NAMALWA (cell line): ENCODE measurements around the gene PROM2.
"Not testable (repeated sequence)": the region's sequence is repeated elsewhere in the genome, so short reads cannot be mapped to it uniquely, and the experiment has no call there.

ENCODE experiments used
- DNase-seq: peaks from one replicate; pipeline ENCODE4 v3.0.0-alpha.2; 2015; ENCODE audit warnings: low spot score

Gene PROM2

GRCh38 chr2:95274291-95275150 is at the start of gene PROM2:
TSS of gene PROM2 (plus strand) at chr2:95274449. CDS start at chr2:95274586, 137 bp downstream.
- DNase-seq: no peak

- no peak for DNase-seq
Measured at GRCh38 chr2:95225658-95226057, 48.6 kb upstream of the PROM2 start.

DNA sequence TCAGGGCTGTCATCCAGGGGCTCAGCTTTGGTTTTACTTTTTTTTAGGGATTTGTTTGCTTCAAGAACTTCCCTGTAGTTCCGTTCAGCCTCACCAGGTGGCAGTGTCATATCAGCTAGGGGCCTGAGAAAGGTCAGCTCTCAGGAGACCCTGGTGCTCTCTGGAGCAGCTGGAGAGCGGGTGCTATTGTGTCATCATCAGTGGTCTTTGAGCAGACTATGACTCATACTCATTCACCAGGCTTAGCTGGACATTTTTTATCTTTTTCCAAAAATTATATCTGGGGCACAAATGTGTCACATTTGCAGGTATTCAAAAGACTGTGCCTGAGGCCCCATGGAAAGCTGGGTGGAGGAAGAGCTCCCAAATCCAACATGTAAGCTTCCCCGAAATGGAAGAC is 42.5 kb upstream of the PROM2 start:
- peak; percentile 72 for DNase-seq

- DNase-seq: no peak
Measured at GRCh38 chr2:95232232-95232631, 42.0 kb upstream of the PROM2 start.

DNA sequence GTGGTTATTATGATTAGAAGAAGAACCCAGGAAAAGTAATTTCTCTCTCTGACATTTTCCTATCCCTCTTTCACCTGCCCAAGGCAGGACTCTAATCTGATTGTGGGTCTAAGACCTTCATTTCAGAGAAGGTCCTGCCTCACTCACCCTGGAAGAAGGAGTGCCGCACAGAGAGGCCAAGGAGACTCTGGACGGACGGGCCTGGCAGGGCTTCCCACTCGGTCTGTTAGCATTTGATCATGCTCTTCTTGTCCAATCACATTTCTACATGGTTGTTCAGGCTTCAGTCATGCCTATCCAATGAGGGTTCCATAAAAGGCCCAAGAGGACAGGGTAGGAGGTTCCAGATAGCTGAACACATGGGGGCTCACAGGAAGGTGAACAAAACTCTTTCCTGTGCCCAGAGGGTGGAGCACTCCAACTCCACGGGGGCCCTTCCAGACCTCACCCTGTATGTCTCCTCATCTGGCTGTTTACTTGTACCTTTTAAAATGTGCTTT is 39.9 kb upstream of the PROM2 start:
- DNase-seq: no peak

DNA sequence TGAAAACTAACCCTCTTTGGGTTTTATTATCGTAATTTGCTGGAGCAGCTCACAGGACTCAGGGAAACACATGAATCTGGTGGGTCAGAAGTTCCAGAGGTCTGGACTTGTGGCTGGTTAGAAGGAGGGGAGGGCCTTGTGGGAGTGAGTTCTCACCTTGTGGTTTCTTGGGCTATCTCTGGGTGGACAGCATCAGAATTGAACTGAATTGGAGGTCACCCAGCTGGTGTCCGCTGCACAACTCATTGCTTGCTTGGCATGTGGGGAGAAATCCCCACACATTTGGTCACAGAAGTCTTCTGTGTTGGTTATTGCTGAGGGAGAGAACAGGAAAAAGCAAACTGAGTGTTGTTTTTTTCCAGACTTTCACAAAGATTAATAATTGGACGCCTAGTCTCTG is 39.4 kb upstream of the PROM2 start:
- DNase-seq: no peak

DNA sequence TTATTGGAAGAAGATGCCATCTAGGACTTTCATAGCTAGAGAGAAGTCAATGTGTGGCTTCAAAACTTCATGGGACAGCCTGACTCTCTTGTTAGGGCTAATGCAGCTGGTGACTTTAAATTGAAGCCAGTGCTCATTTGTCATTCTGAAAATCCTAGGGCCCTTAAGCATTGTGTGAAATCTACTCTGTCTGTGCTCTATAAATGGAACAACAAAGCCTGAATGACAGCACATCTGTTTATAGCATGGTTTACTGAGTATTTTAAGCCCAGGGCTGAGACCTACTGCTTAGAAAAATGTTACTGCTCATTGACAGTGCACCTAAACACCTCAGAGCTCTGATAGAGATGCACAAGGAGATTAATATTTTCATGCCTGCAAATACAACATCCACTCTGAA is 36.1 kb upstream of the PROM2 start:
- DNase-seq: no peak

GRCh38 chr2:95240091-95240490 is 34.2 kb upstream of the PROM2 start:
- DNase-seq: no peak

- DNase-seq: no peak
Measured at GRCh38 chr2:95240556-95240955, 33.7 kb upstream of the PROM2 start.

- not testable (repeated sequence) for DNase-seq
Measured at GRCh38 chr2:95242084-95242483, 32.2 kb upstream of the PROM2 start.

DNA sequence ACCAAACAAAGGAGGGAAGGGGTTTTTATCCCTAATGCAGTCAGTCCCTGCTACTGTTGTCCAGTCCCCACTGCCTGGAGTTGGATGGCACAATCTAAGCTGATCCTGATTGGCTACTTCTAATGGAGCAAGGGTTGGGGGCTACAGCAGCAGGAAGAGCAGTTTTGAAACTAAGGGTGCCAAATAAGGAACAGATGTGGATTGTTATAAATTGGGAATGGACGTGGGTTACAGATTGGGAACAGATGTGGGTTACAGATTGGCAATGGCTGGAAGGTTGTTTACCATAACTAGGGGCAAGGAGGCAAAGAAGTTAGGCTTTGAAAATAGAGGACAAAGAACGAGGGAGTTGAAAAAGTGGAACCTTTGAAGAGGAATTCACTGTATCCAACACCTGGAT is 16.0 kb upstream of the PROM2 start:
- no peak for DNase-seq

- no peak for DNase-seq
Measured at GRCh38 chr2:95260028-95261023, 13.9 kb upstream of the PROM2 start.

GRCh38 chr2:95261602-95262001 is 12.6 kb upstream of the PROM2 start:
- DNase-seq: no peak

- DNase-seq: no peak
Measured at GRCh38 chr2:95262896-95263542, 11.2 kb upstream of the PROM2 start.

GRCh38 chr2:95264624-95265023 is 9.6 kb upstream of the PROM2 start:
- no peak for DNase-seq

DNA sequence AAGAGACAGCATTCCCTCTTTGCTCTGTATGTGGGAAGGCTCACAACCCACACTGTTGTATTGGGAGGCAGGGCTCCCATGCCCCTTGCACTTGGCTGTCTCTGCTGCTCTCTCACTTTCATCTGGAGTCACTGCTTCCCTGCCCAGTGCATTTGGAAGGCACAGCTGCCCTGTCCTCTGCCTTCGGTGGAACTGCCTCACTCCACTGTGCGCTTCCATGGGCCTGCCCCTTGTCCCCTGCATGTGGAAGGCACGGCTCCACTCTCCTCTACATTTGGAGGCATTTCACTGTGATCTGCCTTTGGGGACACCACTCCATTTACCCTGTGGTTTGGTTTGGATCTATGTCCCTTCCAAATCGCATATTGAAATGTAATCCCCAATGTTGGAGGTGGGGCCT is 9.1 kb upstream of the PROM2 start:
- no peak for DNase-seq

DNA sequence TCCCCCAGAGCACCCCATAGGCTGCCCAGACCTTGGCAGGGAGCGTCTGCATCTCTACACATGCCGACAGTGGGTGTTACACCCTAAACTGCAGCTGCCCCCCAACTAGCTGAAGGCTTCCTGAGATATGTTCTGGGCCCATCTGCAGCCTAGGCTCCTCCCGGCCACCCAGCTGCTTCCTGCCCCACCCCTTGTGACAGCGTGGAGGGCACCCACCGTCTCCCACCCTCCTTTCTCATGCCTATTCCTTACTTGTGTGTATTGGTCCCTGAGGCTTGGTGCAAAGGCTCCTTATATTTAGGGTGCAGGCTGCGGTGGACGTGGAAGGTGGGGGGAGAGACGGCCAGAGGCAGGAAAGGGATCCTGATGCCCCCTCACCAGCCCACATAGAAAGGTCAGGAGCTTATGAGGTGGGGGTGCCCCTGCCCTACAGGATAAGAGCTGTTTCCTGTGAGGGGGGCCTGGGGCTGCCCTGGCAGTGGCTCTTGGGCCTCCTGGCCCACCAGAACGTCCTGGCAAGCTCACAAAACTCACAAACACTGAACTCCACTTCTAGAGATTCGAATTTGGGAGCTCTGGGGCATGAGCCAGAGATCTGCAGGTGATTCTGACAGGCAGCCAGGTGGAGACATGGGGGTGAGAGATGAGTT is 7.3 kb upstream of the PROM2 start:
- no peak for DNase-seq

GRCh38 chr2:95267458-95268210 is 6.6 kb upstream of the PROM2 start:
- no peak for DNase-seq

- no peak for DNase-seq
Measured at GRCh38 chr2:95268211-95269035, 5.8 kb upstream of the PROM2 start.
